SK-N-SH (cell line): ENCODE measurements around the gene SLC34A1. TPM values are rescaled to one million over a fixed set of nuclear protein-coding genes. Genes with fewer than 3 reads are reported as not detected.

Experiments used
- CTCF ChIA-PET: fragments of 300-600, 350-600 bp; formaldehyde crosslinking; extraction: SDS; loops from one replicate; lab custom pipeline; 2021; lab: Yijun Ruan, JAX
- POLR2A ChIA-PET: fragments of 350-600 bp; sonication (Branson Sonifier 250); formaldehyde crosslinking; extraction: SDS; loops from one replicate; lab custom pipeline; 2020; ENCODE audit warnings: antibody characterized with exemption, inconsistent platforms; lab: Yijun Ruan, JAX
- DNase-seq: peaks from one replicate; pipeline ENCODE4 v3.0.0; 2012
- H2AFZ ChIP-seq: fragments of 200-600 bp; sonication (generic); 2 replicates; pipeline ENCODE4 v1.8.1; 2016; ENCODE audit warnings: antibody characterized with exemption, mild to moderate bottlenecking, low read depth
- H3F3A ChIP-seq: fragments of 200-600 bp; sonication (generic); replicated peaks from 2 replicates; pipeline ENCODE3; 2016; ENCODE audit warnings: antibody characterized with exemption, mild to moderate bottlenecking; ENCODE audit not compliant: insufficient read depth
- H3K27ac ChIP-seq, 2 experiments: fragments of 200-500 bp in 1 of 2; fragments of 200-600 bp in 1 of 2; sonication (Bioruptor generic) in 1 of 2; sonication (generic), shearing (Covaris generic) in 1 of 2; 2 replicates each; pipeline versions ENCODE4 v1.5.1 to v1.6.1; 2014 to 2016; ENCODE audit warnings: low read depth in 2 of 2, inconsistent platforms in 1 of 2, low read length in 1 of 2, mild to moderate bottlenecking in 1 of 2, mixed read lengths in 1 of 2
- H3K27me3 ChIP-seq: fragments of 200-600 bp; sonication (generic), shearing (Covaris generic); 2 replicates; pipeline ENCODE4 v1.6.1; 2016; ENCODE audit warnings: mixed run types; ENCODE audit not compliant: insufficient read depth
- H3K36me3 ChIP-seq, 2 experiments: fragments of 200-500 bp in 1 of 2; fragments of 200-600 bp in 1 of 2; sonication (Bioruptor generic) in 1 of 2; sonication (generic) in 1 of 2; replicated peaks in 1 of 2; 2 replicates each; pipeline versions ENCODE3 to v1.5.1; 2014 to 2016; ENCODE audit warnings: low read length in 1 of 2, mild to moderate bottlenecking in 1 of 2; ENCODE audit not compliant: insufficient read depth in 2 of 2, control insufficient read depth in 1 of 2
- H3K4me1 ChIP-seq, 2 experiments: fragments of 200-500 bp in 1 of 2; fragments of 200-600 bp in 1 of 2; sonication (Bioruptor generic) in 1 of 2; sonication (generic), shearing (Covaris generic) in 1 of 2; 2 replicates each; pipeline versions ENCODE4 v1.5.1 to v1.6.1; 2014 to 2016; ENCODE audit warnings: low read depth in 1 of 2, low read length in 1 of 2, mixed run types in 1 of 2; ENCODE audit not compliant: insufficient read depth in 2 of 2, control insufficient read depth in 1 of 2
- H3K4me2 ChIP-seq: fragments of 200-600 bp; sonication (generic), shearing (Covaris generic); 2 replicates; pipeline ENCODE4 v1.6.1; 2017; ENCODE audit warnings: mixed run types
- H3K4me3 ChIP-seq, 2 experiments: fragments of 200-500 bp in 1 of 2; fragments of 200-600 bp in 1 of 2; sonication (Bioruptor generic) in 1 of 2; sonication (generic), shearing (Covaris generic) in 1 of 2; 2 replicates each; pipeline versions ENCODE4 v1.5.1 to v1.8.1; 2014 to 2016; ENCODE audit warnings: low read depth in 2 of 2, inconsistent platforms in 1 of 2, low read length in 1 of 2, mild to moderate bottlenecking in 1 of 2, mixed read lengths in 1 of 2, moderate library complexity in 1 of 2
- H3K79me2 ChIP-seq: fragments of 200-600 bp; sonication (generic); 2 replicates; pipeline ENCODE4 v1.8.1; 2017; ENCODE audit warnings: mild to moderate bottlenecking; ENCODE audit not compliant: insufficient read depth
- H3K9ac ChIP-seq: fragments of 200-600 bp; sonication (generic); 2 replicates; pipeline ENCODE4 v1.6.1; 2017; ENCODE audit warnings: mixed run types
- H3K9me2 ChIP-seq: fragments of 200-600 bp; sonication (generic); 2 replicates; pipeline ENCODE4 v1.6.1; 2017; ENCODE audit warnings: mixed run types
- H3K9me3 ChIP-seq: fragments of 200-600 bp; sonication (generic); 2 replicates; pipeline ENCODE4 v1.6.1; 2017; ENCODE audit warnings: mixed run types, mild to moderate bottlenecking, moderate library complexity
- H4K20me1 ChIP-seq: fragments of 200-600 bp; sonication (generic); 2 replicates; pipeline ENCODE4 v1.6.1; 2017; ENCODE audit warnings: mild to moderate bottlenecking, mixed run types; ENCODE audit not compliant: insufficient read depth
- CHD2 ChIP-seq: fragments of 150-350 bp; IDR thresholded peaks from 2 replicates; pipeline ENCODE4 v1.6.1; 2018; ENCODE audit warnings: low read length; ENCODE audit not compliant: partially characterized antibody
- CTCF ChIP-seq: fragments of 200-600 bp; sonication (generic); IDR thresholded peaks from 2 replicates; pipeline ENCODE4 v1.6.1; 2017; ENCODE audit warnings: antibody characterized with exemption, mild to moderate bottlenecking, moderate library complexity
- ELF1 ChIP-seq: IDR thresholded peaks from 2 replicates; pipeline ENCODE4 v1.4.0; 2012
- EP300 ChIP-seq, 2 experiments: IDR thresholded peaks; 2 replicates each; pipeline versions ENCODE4 v1.4.0 to v1.6.1; 2012; ENCODE audit warnings: borderline replicate concordance in 1 of 2, low read depth in 1 of 2, low read length in 1 of 2
- FOSL2 ChIP-seq: IDR thresholded peaks from 2 replicates; pipeline ENCODE4 v1.4.0; 2012; ENCODE audit warnings: low read depth, mild to moderate bottlenecking, moderate library complexity, borderline replicate concordance
- FOXJ3 ChIP-seq: sonication (generic); formaldehyde crosslinking; IDR thresholded peaks from 2 replicates; pipeline ENCODE4 v1.5.1; 2020; ENCODE audit warnings: mild to moderate bottlenecking, missing genetic modification reagents
- FOXM1 ChIP-seq: IDR thresholded peaks from 2 replicates; pipeline ENCODE4 v1.4.0; 2012; ENCODE audit warnings: low read depth, mild to moderate bottlenecking
- IRF3 ChIP-seq: fragments of 150-350 bp; IDR thresholded peaks from 2 replicates; pipeline ENCODE4 v1.6.1; 2016; ENCODE audit warnings: mild to moderate bottlenecking, low read depth, low read length
- JUND ChIP-seq: IDR thresholded peaks from 2 replicates; pipeline ENCODE4 v1.4.0; 2012
- MAX ChIP-seq: IDR thresholded peaks from 2 replicates; pipeline ENCODE4 v1.4.0; 2012; ENCODE audit warnings: low read depth
- MXI1 ChIP-seq: IDR thresholded peaks from 2 replicates; pipeline ENCODE4 v1.6.1; 2012; ENCODE audit warnings: mild to moderate bottlenecking, low read depth, low read length, improper control_type of control experiment
- PBX3 ChIP-seq: IDR thresholded peaks from 2 replicates; pipeline ENCODE4; 2012
- RFX5 ChIP-seq: IDR thresholded peaks from 2 replicates; pipeline ENCODE4 v1.6.1; 2012; ENCODE audit warnings: mild to moderate bottlenecking, improper control_type of control experiment, low read length
- RXRA ChIP-seq: IDR thresholded peaks from 2 replicates; pipeline ENCODE4 v1.4.0; 2012; ENCODE audit warnings: low read depth, mild to moderate bottlenecking, borderline replicate concordance
- SIN3A ChIP-seq: IDR thresholded peaks from 2 replicates; pipeline ENCODE4 v1.6.1; 2012; ENCODE audit warnings: low read depth, mild to moderate bottlenecking, low read length, moderate library complexity, borderline replicate concordance
- TEAD4 ChIP-seq: IDR thresholded peaks from 2 replicates; pipeline ENCODE4 v1.4.0; 2012; ENCODE audit warnings: mild to moderate bottlenecking, borderline replicate concordance; ENCODE audit not compliant: insufficient read depth
- USF1 ChIP-seq: IDR thresholded peaks from 2 replicates; pipeline ENCODE4 v1.4.0; 2012; ENCODE audit warnings: low read depth, borderline replicate concordance
- USF2 ChIP-seq: fragments of 150-350 bp; IDR thresholded peaks from 2 replicates; pipeline ENCODE4 v1.6.1; 2017; ENCODE audit warnings: antibody characterized with exemption, low read length, low read depth, borderline replicate concordance
- WGBS: methylation state at CpG from one replicate; pipeline ENCODE4 v1.1.6; 2017; ENCODE audit warnings: low lambda C conversion rate; 5-methylcytosine and 5-hydroxymethylcytosine counted together
- polyA plus RNA-seq, 3 experiments: library from polyadenylated mRNA; depleted of rRNA; stranded (reverse); fragments of >200 nt; gene quantifications; 2 replicates each; pipeline ENCODE4 v1.2.3, GENCODE V29; 2012

The SLC34A1 gene
- polyA plus RNA-seq, 1 of the 3 experiments (the other 2 are of a cell fraction), result 0.03 TPM

GRCh38 chr5:177362292-177362609 lies 22.0 kb upstream of the SLC34A1 start:
- Histone ChIP-seq H3K4me3 (no peak overlapping the region), H3K9me2 (no peaks in the 10 kb centered on the region), H3K27ac (no peak overlapping the region), H3K4me1 (peaks cover 11 to 30% of the 10 kb centered on the region in 2 experiments), H3F3A (peaks cover 9% of the 10 kb centered on the region), H3K27me3 (no peaks in the 10 kb centered on the region), H3K4me2 (no peak overlapping the region), H2AFZ (no peak overlapping the region), H3K9me3 (no peaks in the 10 kb centered on the region), H3K9ac (no peak overlapping the region), H3K79me2 (no peaks in the 10 kb centered on the region), H4K20me1 (no peaks in the 10 kb centered on the region), H3K36me3 (no peaks in the 10 kb centered on the region)
- 84% methylated on average over 8 of the region's 8 CpGs for WGBS
- ChIA-PET CTCF (interaction anchor here (0.8 to 1.3 kb wide), 4 partner anchors 10 to 95 kb away, joined by 3 to 4 read pairs (median 4); no protein-coding TSS in a partner anchor), POLR2A (no interaction called here)
- no peak for TF ChIP-seq SIN3A
- no peak for DNase-seq

- H2AFZ ChIP-seq, result 0 out of 2 replicates have a peak overlapping the region, but pooled peaks have one; percentile 51
- peak overlapping the region; percentile 75 for H3K4me2 ChIP-seq
- H3K27me3 ChIP-seq, result no peaks in the 10 kb centered on the region
- 44% methylated on average over 47 of the region's 59 CpGs for WGBS
- no peak overlapping the region for H3K27ac ChIP-seq
- peak; percentile 89 for DNase-seq
- no peak overlapping the region for H3K9ac ChIP-seq
- POLR2A ChIA-PET, result no interaction called here
- peaks cover 11 to 34% of the 10 kb centered on the region in 2 experiments for H3K4me1 ChIP-seq
- no peaks in the 10 kb centered on the region for H3K79me2 ChIP-seq
- no peaks in the 10 kb centered on the region for H3K36me3 ChIP-seq
- no peaks in the 10 kb centered on the region for H3K9me3 ChIP-seq
- no peak for TF ChIP-seq FOXJ3 (CRISPR knock-in tag)
- TF ChIP-seq CHD2, result no peak
- TF ChIP-seq RXRA, result no peak
- no peak for TF ChIP-seq TEAD4
- TF ChIP-seq FOXM1, result no peak
- no peak for TF ChIP-seq PBX3
- no peak for TF ChIP-seq MXI1
- no peak for TF ChIP-seq ELF1
- TF ChIP-seq EP300 (IDR thresholded peaks at IDR 0.05; ENCODE audit: borderline replicate concordance in 1 of 2, low read depth in 1 of 2, low read length in 1 of 2), result no peak
- TF ChIP-seq USF2, result no peak
- TF ChIP-seq JUND, result no peak
- no peak for TF ChIP-seq FOSL2
- TF ChIP-seq IRF3, result no peak
- no peak for TF ChIP-seq RFX5
- TF ChIP-seq MAX, result no peak
- no peak for TF ChIP-seq USF1
- TF ChIP-seq CTCF, result no peak
- TF ChIP-seq, all 33 proteins: peak for 0
- Histone ChIP-seq H3F3A (peaks cover 9% of the 10 kb centered on the region), H4K20me1 (no peaks in the 10 kb centered on the region), H3K9me2 (no peaks in the 10 kb centered on the region), H3K4me3 (peak overlapping the region; percentile 33 to 52)
- CTCF ChIA-PET, result interaction anchor here (1.0 to 1.5 kb wide), 4 partner anchors 10 to 60 kb away, joined by 3 to 6 read pairs (median 4); partner anchors contain the start of gene LMAN2
These were observed 21.4 kb upstream of the SLC34A1 start for GRCh38 chr5:177362610-177363507.
